IMR-90 (cell line): ENCODE data around the gene ARRDC2. TPM values are rescaled to one million over a fixed set of nuclear protein-coding genes. Genes with fewer than 3 reads are reported as not detected.

Experiments used
- ATAC-seq: fragments of 200-7000 bp; cut with Tn5 transposase; 2 replicates; pipeline ENCODE4 v1.9.1; 2020; ENCODE audit warnings: low read depth, mild to moderate bottlenecking, moderate library complexity
- BruUV-seq: library from RNA; stranded (reverse); fragments of 400-500 nt; replicated peaks from 2 replicates; lab custom pipeline; 2021; lab: Mats Ljungman, UMichigan
- CTCF ChIA-PET: fragments of 300-600 bp; formaldehyde crosslinking; extraction: SDS; loops from one replicate; lab custom pipeline; 2021; ENCODE audit warnings: antibody characterized with exemption; lab: Yijun Ruan, JAX
- POLR2A ChIA-PET: fragments of 300-600 bp; sonication (Branson Sonifier 250); formaldehyde crosslinking; loops from one replicate; lab custom pipeline; 2022; ENCODE audit warnings: antibody characterized with exemption; ENCODE audit not compliant: unreplicated experiment; lab: Charles Lee
- DNase-seq: peaks from one replicate; pipeline ENCODE4 v3.0.0; 2013
- H2AFZ ChIP-seq: replicated peaks from 2 replicates; pipeline ENCODE3; 2013; ENCODE audit warnings: low read length, mild to moderate bottlenecking; ENCODE audit not compliant: poor library complexity
- H2AK5ac ChIP-seq: 2 replicates; pipeline ENCODE4 v1.6.1; 2013; ENCODE audit warnings: low read depth, low read length, inconsistent platforms
- H2AK9ac ChIP-seq: replicated peaks from 2 replicates; pipeline ENCODE3; 2013; ENCODE audit warnings: mild to moderate bottlenecking, low read depth, low read length, moderate library complexity; ENCODE audit not compliant: poor library complexity
- H2BK120ac ChIP-seq: 2 replicates; pipeline ENCODE4 v1.6.1; 2013; ENCODE audit warnings: low read depth, low read length, inconsistent platforms
- H2BK15ac ChIP-seq: 3 replicates; pipeline ENCODE4 v1.6.1; 2013; ENCODE audit warnings: low read depth, low read length, inconsistent platforms
- H2BK20ac ChIP-seq: 2 replicates; pipeline ENCODE4 v1.6.1; 2013; ENCODE audit warnings: low read depth, mild to moderate bottlenecking, inconsistent platforms, low read length, moderate library complexity
- H2BK5ac ChIP-seq: 2 replicates; pipeline ENCODE4 v1.6.1; 2013; ENCODE audit warnings: mild to moderate bottlenecking, low read depth, low read length, inconsistent platforms; ENCODE audit not compliant: poor library complexity, severe bottlenecking
- H3K14ac ChIP-seq: replicated peaks from 2 replicates; pipeline ENCODE4 v1.6.1; 2013; ENCODE audit warnings: low read depth, low read length, inconsistent platforms
- H3K18ac ChIP-seq: 2 replicates; pipeline ENCODE4 v1.6.1; 2013; ENCODE audit warnings: low read depth, low read length, control low read depth
- H3K23ac ChIP-seq: 2 replicates; pipeline ENCODE4 v1.6.1; 2013; ENCODE audit warnings: low read depth, low read length, inconsistent platforms
- H3K27ac ChIP-seq: 2 replicates; pipeline ENCODE4 v1.5.1; 2013; ENCODE audit warnings: mild to moderate bottlenecking, control low read depth, low read length; ENCODE audit not compliant: insufficient read depth
- H3K27me3 ChIP-seq: 2 replicates; pipeline ENCODE4 v1.6.1; 2013; ENCODE audit warnings: low read length; ENCODE audit not compliant: control insufficient read depth, insufficient read depth
- H3K36me3 ChIP-seq: 2 replicates; pipeline ENCODE4 v1.6.1; 2013; ENCODE audit warnings: low read length, mixed read lengths; ENCODE audit not compliant: control insufficient read depth, insufficient read depth
- H3K4ac ChIP-seq: 2 replicates; pipeline ENCODE4 v1.6.1; 2013; ENCODE audit warnings: low read depth, low read length, inconsistent platforms
- H3K4me1 ChIP-seq: 2 replicates; pipeline ENCODE4 v1.6.1; 2013; ENCODE audit warnings: low read length, mixed read lengths; ENCODE audit not compliant: control insufficient read depth, insufficient read depth
- H3K4me2 ChIP-seq: 2 replicates; pipeline ENCODE4 v1.6.1; 2013; ENCODE audit warnings: low read depth, mild to moderate bottlenecking, control low read depth, low read length, moderate library complexity
- H3K4me3 ChIP-seq: 2 replicates; pipeline ENCODE4 v1.5.1; 2013; ENCODE audit warnings: low read depth, mild to moderate bottlenecking, control low read depth, low read length, moderate library complexity; ENCODE audit not compliant: insufficient read depth
- H3K56ac ChIP-seq: 2 replicates; pipeline ENCODE4 v1.6.1; 2013; ENCODE audit warnings: low read length, inconsistent platforms; ENCODE audit not compliant: insufficient read depth; ENCODE audit errors: extremely low read depth
- H3K79me1 ChIP-seq, 2 experiments: 2 replicates each; pipeline ENCODE4 v1.6.1; 2013; ENCODE audit warnings: low read length in 2 of 2, inconsistent platforms in 1 of 2, low read depth in 1 of 2
- H3K9ac ChIP-seq: 2 replicates; pipeline ENCODE4 v1.6.1; 2013; ENCODE audit warnings: low read depth, low read length, control low read depth
- H3K9me1 ChIP-seq: 2 replicates; pipeline ENCODE4 v1.6.1; 2013; ENCODE audit warnings: low read length, inconsistent platforms; ENCODE audit not compliant: insufficient read depth
- H3K9me3 ChIP-seq: 2 replicates; pipeline ENCODE4 v1.6.1; 2013; ENCODE audit warnings: low read length; ENCODE audit not compliant: control insufficient read depth, insufficient read depth
- H4K20me1 ChIP-seq: 2 replicates; pipeline ENCODE4 v1.6.1; 2013; ENCODE audit warnings: low read length, inconsistent platforms; ENCODE audit not compliant: insufficient read depth
- H4K5ac ChIP-seq: 2 replicates; pipeline ENCODE4 v1.6.1; 2013; ENCODE audit warnings: mild to moderate bottlenecking, low read depth, low read length, control low read depth
- H4K8ac ChIP-seq, 2 experiments: 2 replicates each; pipeline ENCODE4 v1.6.1; 2013; ENCODE audit warnings: low read depth in 2 of 2, low read length in 2 of 2, control low read depth in 1 of 2, inconsistent platforms in 1 of 2
- H4K91ac ChIP-seq: 2 replicates; pipeline ENCODE4 v1.6.1; 2013; ENCODE audit warnings: low read depth, low read length, inconsistent platforms; ENCODE audit not compliant: insufficient read depth
- FOS ChIP-seq: fragments of 150-350 bp; IDR thresholded peaks from 2 replicates; pipeline ENCODE4 v1.6.1; 2016; ENCODE audit warnings: low read depth, low read length
- MXI1 ChIP-seq: IDR thresholded peaks from 2 replicates; pipeline ENCODE4 v1.6.1; 2012; ENCODE audit warnings: low read depth, mild to moderate bottlenecking, low read length, moderate library complexity, borderline replicate concordance
- RCOR1 ChIP-seq: IDR thresholded peaks from 2 replicates; pipeline ENCODE4 v1.6.1; 2012; ENCODE audit warnings: mild to moderate bottlenecking, low read length, improper control_type of control experiment; ENCODE audit not compliant: insufficient replicate concordance
- WGBS, 2 experiments: methylation state at CpG; one replicate each; pipeline versions ENCODE4 v1.1.5 to v1.1.7; 2013; ENCODE audit warnings: missing lambda C conversion rate in 2 of 2; ENCODE audit not compliant: insufficient read length in 1 of 2; ENCODE audit errors: extremely low coverage in 2 of 2; 5-methylcytosine and 5-hydroxymethylcytosine counted together
- dilution Hi-C: fragments of 300-500 bp; cut with HindIII; formaldehyde crosslinking; loops from one replicate; pipeline ENCODE4 v1.14.3; 2018; ENCODE audit warnings: low sequenced_read_pairs; ENCODE audit not compliant: unreplicated experiment
- in situ Hi-C: fragments of 300-500 bp; cut with MboI; formaldehyde crosslinking; loops from 3 replicates; pipeline ENCODE4 v1.14.3; 2019; ENCODE audit warnings: low sequenced_read_pairs, inconsistent platforms, mixed read lengths
- intact Hi-C: fragments of 100-400 bp; cut with micrococcal nuclease; formaldehyde crosslinking; loops from 2 replicates; pipeline ENCODE4 v1.10.0; 2022
- polyA plus RNA-seq, 3 experiments: library from polyadenylated mRNA; depleted of rRNA; stranded (reverse); fragments of >200 nt; gene quantifications; 2 replicates each; pipeline ENCODE4 v1.2.3, GENCODE V29; 2012; ENCODE audit warnings: low replicate concordance in 1 of 3
- total RNA-seq: library from RNA; depleted of rRNA; stranded (reverse); fragments of >200 nt; gene quantifications from 2 replicates; pipeline ENCODE4 v1.2.3, GENCODE V29; 2012

ARRDC2 gene
- total and polyA plus RNA-seq, 2 of the 4 experiments (the other 2 are of a cell fraction), result 1.4 to 4.9 TPM

- Histone ChIP-seq H3K14ac (no peak overlapping the region), H3K9me1 (no peaks in the 10 kb centered on the region; the same call in 1 of the 2 replicates), H4K8ac (no peak overlapping the region), H3K27ac (no peak overlapping the region), H2BK20ac (no peak overlapping the region), H2BK15ac (0 out of 3 replicates have a peak overlapping the region, but pooled peaks have one; percentile 50), H3K79me1 (peaks cover 9 to 10% of the 10 kb centered on the region in 2 experiments; a peak in 2 of 4 replicates), H3K4me2 (no peak overlapping the region), H4K91ac (no peak overlapping the region), H3K4me1 (no peaks in the 10 kb centered on the region), H4K5ac (no peak overlapping the region), H2AK5ac (peak overlapping the region; percentile 50; the same call in 1 of the 2 replicates), H3K4me3 (no peak overlapping the region), H2AK9ac (no peak overlapping the region), H3K56ac (no peak overlapping the region), H3K9ac (no peak overlapping the region), H3K4ac (no peak overlapping the region), H4K20me1 (no peaks in the 10 kb centered on the region), H2BK120ac (no peak overlapping the region), H2AFZ (peak overlapping the region; percentile 81), H3K36me3 (no peaks in the 10 kb centered on the region), H3K23ac (no peak overlapping the region), H3K9me3 (no peaks in the 10 kb centered on the region), H2BK5ac (no peak overlapping the region), H3K18ac (no peak overlapping the region), H3K27me3 (peaks cover 2% of the 10 kb centered on the region; the same call in 1 of the 2 replicates)
- POLR2A ChIA-PET, result no interaction called here
- no peak for TF ChIP-seq FOS
- no peak for TF ChIP-seq RCOR1
- no peak for TF ChIP-seq MXI1
- no peak for ATAC-seq
- intact Hi-C loops (loop anchor here (5.0 kb wide), 1 partner anchor 141 kb away; the partner anchor contains the start of gene RPL18A), dilution Hi-C loops (no loop called here), in situ Hi-C loops (no loop called here)
- DNase-seq, result no peak
- BruUV-seq, result no TSS peak
- WGBS, 2 experiments, result no CpG with 5 or more reads among the region's 5 CpGs
- CTCF ChIA-PET, result no interaction called here
Measured at GRCh38 chr19:17998827-17999150, 9.2 kb upstream of the ARRDC2 start.
